SK-N-SH treated with all-trans-retinoic acid at 6 μM for 48 hours (cell line): Measurements from ENCODE around the gene RAP1A.

ENCODE experiments used
- PATZ1 ChIP-seq: fragments of 250-450 bp; sonication (Bioruptor Pico); IDR thresholded peaks from 2 replicates; pipeline ENCODE4 v1.8.0; 2020; ENCODE audit warnings: mild to moderate bottlenecking, moderate library complexity, borderline replicate concordance
- ZFP3 ChIP-seq: fragments of 250-450 bp; sonication (Bioruptor Pico); IDR thresholded peaks from 2 replicates; pipeline ENCODE4 v1.5.0; 2020; ENCODE audit warnings: mild to moderate bottlenecking, moderate library complexity
- ZFP30 ChIP-seq: fragments of 450-650 bp; formaldehyde crosslinking; IDR thresholded peaks from 2 replicates; pipeline ENCODE4 v1.5.0; 2022; ENCODE audit warnings: mild to moderate bottlenecking, moderate library complexity

DNA sequence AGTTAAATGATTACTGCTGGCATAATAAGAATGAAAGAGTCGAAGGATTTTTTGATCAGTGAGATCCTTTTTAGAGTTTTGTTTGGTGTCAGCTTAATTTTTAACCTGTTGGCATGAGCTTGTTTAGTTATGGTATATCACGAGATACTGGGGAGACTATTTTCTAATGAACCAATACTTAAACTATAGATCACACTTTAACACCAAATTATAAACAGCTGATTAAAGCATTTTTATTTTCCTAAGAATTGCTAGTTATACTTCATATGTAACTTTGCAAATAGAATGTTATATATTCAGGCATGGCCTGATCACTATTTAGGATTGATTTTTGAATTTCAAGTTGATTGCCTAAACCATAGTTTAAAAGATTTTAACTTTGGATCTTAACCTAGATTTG lies 142.1 kb downstream of the RAP1A start:
- no peak for TF ChIP-seq ZFP30 (CRISPR knock-in tag)
- no peak for TF ChIP-seq ZFP3 (CRISPR knock-in tag)
- no peak for TF ChIP-seq PATZ1 (CRISPR knock-in tag)
